Testis (tissue), 3 donors: ENCODE results near the gene SIAH1. TPM values are rescaled to one million over a fixed set of nuclear protein-coding genes. Genes with fewer than 3 reads are reported as not detected.
A peak's percentile ranks its signal among the peaks of the same experiment; 100 is the strongest.

Source experiments
- DNase-seq: peaks from one replicate; pipeline ENCODE4 v3.0.0-alpha.2; 2019
- H3K27ac ChIP-seq, 2 donors: fragments of 200-600 bp; sonication (generic); one replicate each; pipeline ENCODE4 v1.5.1; 2019
- H3K27me3 ChIP-seq: fragments of 200-600 bp; sonication (generic); one replicate; pipeline ENCODE4 v1.5.1; 2019
- H3K36me3 ChIP-seq: fragments of 200-600 bp; sonication (generic); one replicate; pipeline ENCODE4 v1.5.1; 2017; ENCODE audit warnings: low read depth; ENCODE audit errors: missing control alignments
- H3K4me1 ChIP-seq: fragments of 200-600 bp; sonication (generic); one replicate; pipeline ENCODE4 v1.5.1; 2019
- H3K4me3 ChIP-seq, 2 donors: fragments of 200-600 bp; sonication (generic); one replicate each; pipeline ENCODE4 v1.5.1; 2017 to 2019
- H3K9me3 ChIP-seq: fragments of 200-600 bp; sonication (generic); one replicate; pipeline ENCODE4 v1.5.1; 2017
- POLR2A ChIP-seq: fragments of 450-650 bp; IDR thresholded peaks from one replicate; pipeline ENCODE4 v1.6.1; 2017; ENCODE audit warnings: antibody characterized with exemption, mild to moderate bottlenecking, moderate library complexity
- WGBS, 2 donors: methylation state at CpG; one replicate each; pipeline ENCODE4 v1.1.5; 2018; 5-methylcytosine and 5-hydroxymethylcytosine counted together
- intact Hi-C: fragments of 100-400 bp; cut with DNase I; formaldehyde crosslinking; loops from one replicate; pipeline ENCODE4 v1.15.1; 2023; ENCODE audit warnings: low total_unique reads
- polyA plus RNA-seq: library from polyadenylated mRNA; stranded (reverse); fragments of 350-450 nt; fragmentation: Illumina TruSeq; extraction: RNeasy Lipid Tissue Mini Kit (QIAGEN cat#74804); gene quantifications from one replicate; pipeline ENCODE4 v1.2.3, GENCODE V29; 2014; ENCODE audit warnings: low read depth, low replicate concordance; ENCODE audit not compliant: insufficient read depth
- total RNA-seq, 2 donors: library from RNA; depleted of rRNA; stranded (reverse); fragments of >200 nt; gene quantifications; one replicate each; pipeline ENCODE4 v1.2.3, GENCODE V29; 2016
- TF ChIP-seq, protein P1 (sequence below), 3 experiments: fragments of 450-650 bp in 2 of 3; fragments of 200-600 bp in 1 of 3; sonication (generic) in 1 of 3; IDR thresholded peaks; one replicate each; pipeline ENCODE4 v1.5.1; 2016 to 2019; ENCODE audit warnings: antibody characterized with exemption in 3 of 3, mild to moderate bottlenecking in 2 of 3, moderate library complexity in 1 of 3

Gene SIAH1
- total and polyA plus RNA-seq, 3 donors from 2014 or later: 48.2 to 60.3 (median 53.7) TPM

GRCh38 chr16:48367441-48368049 is 17.7 kb downstream of the SIAH1 start:
- Histone ChIP-seq H3K27me3 (no peaks in the 10 kb centered on the region), H3K4me1 (peaks cover 12% of the 10 kb centered on the region), H3K9me3 (no peaks in the 10 kb centered on the region), H3K4me3 (no peak overlapping the region), H3K36me3 (no peaks in the 10 kb centered on the region), H3K27ac (no peak overlapping the region)
- no peak for DNase-seq
- TF ChIP-seq, protein P1, sequence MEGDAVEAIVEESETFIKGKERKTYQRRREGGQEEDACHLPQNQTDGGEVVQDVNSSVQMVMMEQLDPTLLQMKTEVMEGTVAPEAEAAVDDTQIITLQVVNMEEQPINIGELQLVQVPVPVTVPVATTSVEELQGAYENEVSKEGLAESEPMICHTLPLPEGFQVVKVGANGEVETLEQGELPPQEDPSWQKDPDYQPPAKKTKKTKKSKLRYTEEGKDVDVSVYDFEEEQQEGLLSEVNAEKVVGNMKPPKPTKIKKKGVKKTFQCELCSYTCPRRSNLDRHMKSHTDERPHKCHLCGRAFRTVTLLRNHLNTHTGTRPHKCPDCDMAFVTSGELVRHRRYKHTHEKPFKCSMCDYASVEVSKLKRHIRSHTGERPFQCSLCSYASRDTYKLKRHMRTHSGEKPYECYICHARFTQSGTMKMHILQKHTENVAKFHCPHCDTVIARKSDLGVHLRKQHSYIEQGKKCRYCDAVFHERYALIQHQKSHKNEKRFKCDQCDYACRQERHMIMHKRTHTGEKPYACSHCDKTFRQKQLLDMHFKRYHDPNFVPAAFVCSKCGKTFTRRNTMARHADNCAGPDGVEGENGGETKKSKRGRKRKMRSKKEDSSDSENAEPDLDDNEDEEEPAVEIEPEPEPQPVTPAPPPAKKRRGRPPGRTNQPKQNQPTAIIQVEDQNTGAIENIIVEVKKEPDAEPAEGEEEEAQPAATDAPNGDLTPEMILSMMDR (IDR thresholded peaks at IDR 0.05): no peak
- no peak for TF ChIP-seq POLR2A
- 70 to 79% methylated on average over 2 of the region's 2 CpGs for WGBS, 2 donors
- intact Hi-C loops: no loop called here

GRCh38 chr16:48366165-48367093 is 18.8 kb downstream of the SIAH1 start:
- WGBS, 2 donors: 17 to 20% methylated on average over 21 of the region's 21 CpGs
- Histone ChIP-seq H3K4me1 (peaks cover 12% of the 10 kb centered on the region), H3K4me3 (peak overlapping the region; percentile 63 to 66), H3K27ac (peak overlapping the region; percentile 65 to 85), H3K27me3 (no peaks in the 10 kb centered on the region), H3K36me3 (no peaks in the 10 kb centered on the region), H3K9me3 (no peaks in the 10 kb centered on the region)
- intact Hi-C loops: no loop called here
- TF ChIP-seq, protein P1 (IDR thresholded peaks at IDR 0.05): no peak
- no peak for TF ChIP-seq POLR2A
- no peak for DNase-seq

DNA sequence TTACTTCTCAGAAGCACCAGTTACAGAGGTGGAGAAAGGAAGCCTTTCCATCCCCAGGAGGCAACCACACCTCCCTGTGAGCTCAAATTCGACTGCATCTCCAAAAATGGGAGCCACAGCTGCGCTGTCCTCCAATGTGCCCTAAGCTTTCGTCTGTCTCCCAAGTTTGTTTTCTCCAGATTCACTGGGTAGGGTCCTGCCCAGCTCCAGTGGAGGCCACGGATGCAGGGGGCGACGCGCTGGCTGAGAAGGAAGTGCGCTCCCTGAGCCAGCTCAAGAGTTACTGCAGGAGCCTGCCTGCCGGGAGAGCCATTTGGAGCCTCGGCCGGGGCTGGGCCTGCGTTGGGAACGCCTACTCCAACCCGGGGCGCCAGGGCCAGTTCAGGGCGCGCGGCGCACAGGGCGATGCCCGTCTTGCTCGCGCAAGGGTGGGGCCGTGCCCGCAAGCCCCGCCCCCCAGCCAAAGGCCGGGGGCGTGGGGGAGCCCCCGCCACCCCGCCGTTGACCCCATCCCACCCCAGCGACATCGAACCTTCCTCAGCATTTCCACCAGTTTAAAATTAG is 19.5 kb downstream of the SIAH1 start:
- H3K27me3 ChIP-seq: no peaks in the 10 kb centered on the region
- WGBS, 2 donors: 2 to 8% methylated on average over 10 to 33 of the region's 33 CpGs
- no peaks in the 10 kb centered on the region for H3K9me3 ChIP-seq
- no peaks in the 10 kb centered on the region for H3K36me3 ChIP-seq
- DNase-seq: peak; percentile 92
- peaks cover 12% of the 10 kb centered on the region for H3K4me1 ChIP-seq
- intact Hi-C loops: no loop called here
- peak overlapping the region; percentile 63 to 66 for H3K4me3 ChIP-seq
- TF ChIP-seq POLR2A: peak; percentile 30
- TF ChIP-seq, protein P1 (IDR thresholded peaks at IDR 0.05): no peak
- H3K27ac ChIP-seq: peak overlapping the region; percentile 65 to 85

- TF ChIP-seq, protein P1 (IDR thresholded peaks at IDR 0.05): no peak
- TF ChIP-seq POLR2A: no peak
- peak overlapping the region; percentile 65 to 85 for H3K27ac ChIP-seq
- H3K4me3 ChIP-seq: peak overlapping the region in 1 of 2 donors; percentile 66
- H3K36me3 ChIP-seq: no peaks in the 10 kb centered on the region
- DNase-seq: no peak
- WGBS, 2 donors: 44 to 49% methylated on average over 15 of the region's 15 CpGs
- peaks cover 12% of the 10 kb centered on the region for H3K4me1 ChIP-seq
- intact Hi-C loops: no loop called here
- no peaks in the 10 kb centered on the region for H3K9me3 ChIP-seq
- no peaks in the 10 kb centered on the region for H3K27me3 ChIP-seq
Measured at GRCh38 chr16:48365025-48365600, 20.1 kb downstream of the SIAH1 start.
